Muscle of back (tissue), 11 donors: ENCODE results near the gene SMPD3. TPM values are rescaled to one million over a fixed set of nuclear protein-coding genes. Genes with fewer than 3 reads are reported as not detected.

Experiments used
- DNase-seq, 3 donors: peaks; one replicate each; pipeline versions ENCODE4 v3.0.0 to v3.0.0-alpha.2; 2013
- polyA plus RNA-seq, 10 donors: library from polyadenylated mRNA; unstranded; fragments of 120-200 nt; gene quantifications; one replicate each; pipeline ENCODE4 v1.2.1, GENCODE V29; 2013; ENCODE audit not compliant: insufficient read length in 10 of 10

SMPD3 gene
- polyA plus RNA-seq, 10 donors: 0.54 to 1.5 (median 0.88) TPM

- no peak for DNase-seq
Observed at GRCh38 chr16:68408428-68408827, 39.9 kb downstream of the SMPD3 start.

DNA sequence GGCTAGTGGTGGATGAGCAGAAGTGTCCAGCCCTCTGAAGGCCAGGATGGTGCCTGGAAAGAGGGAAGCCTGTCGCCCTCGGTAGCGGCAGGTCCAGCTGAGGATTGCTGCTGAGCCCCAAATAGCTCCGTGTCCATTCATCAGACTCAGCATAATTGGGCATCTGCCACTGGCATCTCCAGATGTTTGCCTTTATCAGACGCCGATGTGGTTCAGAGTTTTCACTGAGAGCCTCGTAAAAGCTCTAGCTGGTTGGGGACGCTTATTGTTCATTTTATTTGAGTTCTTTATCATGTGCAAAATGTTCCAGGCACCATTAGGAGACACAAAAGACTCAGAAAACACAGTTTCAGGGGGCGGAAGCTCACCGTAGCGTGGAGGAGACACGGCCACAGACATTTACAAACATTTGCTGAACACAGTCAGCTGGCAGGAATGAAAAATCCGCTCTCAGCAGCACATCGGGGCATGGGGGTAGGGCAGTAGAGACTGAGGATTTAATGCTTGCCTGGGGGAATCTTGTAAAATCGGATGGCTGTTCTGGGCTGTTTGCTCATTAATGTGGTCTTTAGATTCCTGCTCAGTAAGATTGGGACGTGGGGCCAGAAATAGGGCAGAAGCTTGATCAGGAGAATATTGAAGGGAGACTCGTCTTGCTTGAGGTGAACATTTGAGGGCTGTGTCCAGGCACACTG, 41.7 kb downstream of the SMPD3 start:
- peak in 1 of 3 donors; percentile 32 for DNase-seq

DNA sequence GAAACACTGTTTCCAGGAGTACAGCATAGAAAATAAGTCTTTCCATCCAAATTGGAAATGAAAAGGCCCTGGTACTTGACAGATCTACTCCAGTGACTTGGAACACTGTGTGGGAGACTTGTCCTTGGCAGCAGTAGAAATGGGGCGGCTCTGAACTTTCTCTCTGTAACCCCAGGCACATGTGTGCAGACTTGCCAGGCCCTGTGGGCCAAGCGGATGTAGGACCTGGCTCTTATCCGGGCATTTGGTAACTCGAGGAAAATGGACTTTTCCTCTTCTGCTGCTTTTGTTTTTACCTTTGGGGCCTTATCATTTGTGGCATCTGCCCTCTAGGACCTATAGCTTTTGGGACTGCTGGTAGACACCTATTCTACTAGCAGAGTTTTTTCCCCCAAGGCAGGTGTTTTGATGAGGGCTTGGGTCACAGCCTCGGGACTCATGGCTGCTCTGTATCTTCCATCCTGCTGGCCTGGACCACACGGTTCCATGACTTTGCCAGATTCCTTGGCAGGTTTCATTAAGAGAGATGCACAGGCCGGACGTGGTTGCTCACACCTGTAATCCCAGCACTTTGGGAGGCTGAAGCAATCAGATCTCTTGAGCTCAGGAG, 43.5 kb downstream of the SMPD3 start:
- DNase-seq: no peak

GRCh38 chr16:68403704-68404103, 44.6 kb downstream of the SMPD3 start:
- DNase-seq: no peak

- no peak for DNase-seq
Observed at GRCh38 chr16:68403177-68403576, 45.1 kb downstream of the SMPD3 start.

- DNase-seq: no peak
Observed at GRCh38 chr16:68402748-68403040, 45.6 kb downstream of the SMPD3 start.

GRCh38 chr16:68401871-68402747, 46.2 kb downstream of the SMPD3 start:
- peak in 1 of 3 donors; percentile 18 for DNase-seq

- DNase-seq: no peak
Observed at GRCh38 chr16:68400924-68401460, 47.3 kb downstream of the SMPD3 start.

GRCh38 chr16:68400083-68400923, 48.0 kb downstream of the SMPD3 start:
- no peak for DNase-seq

DNA sequence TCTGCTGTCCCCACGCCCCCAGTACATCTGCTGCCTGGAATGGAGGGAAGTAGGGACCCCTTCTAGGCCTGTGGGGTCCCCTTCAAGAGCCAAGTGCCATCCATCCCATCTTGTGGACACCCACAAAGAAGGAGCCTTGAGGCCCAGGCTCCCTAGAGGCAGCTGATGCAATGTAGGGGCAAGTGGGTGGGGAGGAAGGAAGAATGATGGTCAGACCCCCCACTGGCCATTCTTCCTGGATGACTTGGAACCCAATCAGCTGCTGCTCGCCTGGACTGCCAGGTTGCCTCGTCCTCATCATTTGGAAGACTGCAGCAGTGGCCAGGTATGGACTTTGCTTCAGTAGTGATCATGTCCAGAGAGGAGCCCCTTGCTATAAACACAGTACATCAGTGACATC, 48.9 kb downstream of the SMPD3 start:
- DNase-seq: no peak

- peak in 1 of 3 donors; percentile 62 for DNase-seq
Observed at GRCh38 chr16:68397710-68398201, 50.6 kb downstream of the SMPD3 start.

DNA sequence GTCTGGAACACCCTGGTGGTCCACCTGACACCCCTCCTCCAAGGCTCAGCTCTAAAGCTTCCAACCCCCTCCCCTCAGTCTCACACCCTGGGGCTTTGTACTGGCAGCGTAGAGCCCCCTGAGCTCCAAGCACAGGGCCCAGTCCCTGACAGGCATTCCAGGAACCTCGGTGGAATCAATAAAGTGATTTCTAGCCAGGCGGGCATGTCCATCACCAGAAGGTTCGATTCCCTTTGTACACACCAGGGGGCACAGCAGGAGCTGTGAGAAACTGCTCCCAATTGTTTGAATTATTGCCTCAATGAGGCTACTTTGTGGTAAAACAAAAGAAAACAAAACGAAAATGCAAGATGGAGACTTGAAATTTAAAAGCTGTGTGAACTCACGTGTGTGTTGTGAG, 51.8 kb downstream of the SMPD3 start:
- peak in 1 of 3 donors; percentile 28 for DNase-seq

DNA sequence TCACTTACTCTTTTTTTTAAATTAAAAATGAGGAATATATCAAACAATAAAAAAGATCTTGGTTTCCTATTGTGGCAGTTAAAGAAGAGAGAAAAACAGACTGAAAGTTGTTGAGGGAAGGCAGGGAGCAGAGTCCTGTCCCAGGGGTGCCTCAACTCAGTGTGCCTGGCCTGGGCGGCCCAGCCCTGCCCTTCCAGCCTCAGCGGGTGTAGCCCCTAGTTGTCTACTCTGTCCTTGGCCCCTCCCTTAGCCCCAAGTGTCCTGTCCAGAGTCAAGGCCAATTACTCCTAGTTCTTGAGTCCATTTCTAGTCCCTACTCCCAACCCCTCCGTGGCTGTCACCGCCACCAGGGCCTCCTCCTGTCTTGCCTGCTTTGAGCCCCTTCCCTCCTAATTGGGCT, 52.5 kb downstream of the SMPD3 start:
- DNase-seq: no peak

- no peak for DNase-seq
Observed at GRCh38 chr16:68395167-68395786, 53.0 kb downstream of the SMPD3 start.

DNA sequence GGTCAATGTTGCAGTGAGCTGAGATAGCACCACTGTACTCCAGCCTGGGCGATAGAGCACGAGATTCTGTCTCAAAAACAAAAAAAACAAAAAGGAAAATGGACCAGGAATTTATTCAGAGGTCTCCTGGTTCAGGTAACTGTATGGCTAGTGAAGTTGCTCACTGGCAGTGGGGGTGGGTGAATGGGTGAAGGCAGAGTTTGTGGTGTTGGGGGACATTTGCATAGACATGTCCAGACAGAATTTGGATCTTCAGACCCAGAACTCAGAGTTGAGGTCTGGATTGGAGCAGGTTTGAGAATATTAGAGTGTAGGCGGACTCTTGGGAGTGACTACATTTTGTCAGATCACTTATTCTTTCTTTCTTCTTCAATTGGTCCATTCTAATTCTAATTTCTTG, 55.0 kb downstream of the SMPD3 start:
- DNase-seq: no peak

GRCh38 chr16:68389750-68390371, 58.4 kb downstream of the SMPD3 start:
- DNase-seq: no peak

DNA sequence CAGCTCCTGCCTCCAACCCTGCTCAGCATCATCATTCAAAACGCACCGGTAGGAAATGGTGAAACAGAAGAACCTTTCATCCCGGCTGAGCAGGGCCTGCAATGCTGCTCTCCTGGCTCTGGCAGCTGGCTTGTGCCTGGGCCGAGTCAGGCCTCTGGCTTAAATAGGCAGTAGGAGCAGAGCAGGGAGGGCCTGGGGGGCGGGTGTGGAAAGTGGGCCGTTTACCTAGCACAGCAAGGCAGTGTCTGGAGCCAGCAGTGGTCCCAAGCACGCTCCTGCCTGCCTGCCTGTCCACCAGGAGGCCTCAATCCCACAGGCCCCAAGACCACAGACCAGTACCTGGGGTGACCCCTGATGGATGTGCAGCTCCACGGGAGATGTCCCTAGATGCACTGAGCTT, 59.3 kb downstream of the SMPD3 start:
- no peak for DNase-seq

DNA sequence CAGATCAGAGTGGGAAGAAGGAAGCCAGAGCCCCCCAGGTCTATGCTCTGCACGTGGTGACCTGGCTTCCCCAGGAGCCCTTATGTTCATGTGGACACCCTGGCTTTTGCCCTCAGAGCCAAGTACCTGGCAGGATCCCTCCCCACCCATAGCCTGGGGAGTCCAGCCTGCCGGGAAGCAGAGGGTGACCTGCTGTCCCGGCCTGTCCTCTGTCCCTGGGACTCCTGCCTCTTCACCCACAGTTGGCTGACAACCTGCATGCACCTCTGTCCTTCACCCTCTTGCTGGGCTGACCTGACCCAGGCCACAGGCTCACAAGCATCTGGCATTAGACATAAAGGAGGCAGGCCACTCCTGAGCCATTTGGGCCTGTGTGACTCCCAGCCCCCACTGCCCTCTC, 60.2 kb downstream of the SMPD3 start:
- no peak for DNase-seq

DNA sequence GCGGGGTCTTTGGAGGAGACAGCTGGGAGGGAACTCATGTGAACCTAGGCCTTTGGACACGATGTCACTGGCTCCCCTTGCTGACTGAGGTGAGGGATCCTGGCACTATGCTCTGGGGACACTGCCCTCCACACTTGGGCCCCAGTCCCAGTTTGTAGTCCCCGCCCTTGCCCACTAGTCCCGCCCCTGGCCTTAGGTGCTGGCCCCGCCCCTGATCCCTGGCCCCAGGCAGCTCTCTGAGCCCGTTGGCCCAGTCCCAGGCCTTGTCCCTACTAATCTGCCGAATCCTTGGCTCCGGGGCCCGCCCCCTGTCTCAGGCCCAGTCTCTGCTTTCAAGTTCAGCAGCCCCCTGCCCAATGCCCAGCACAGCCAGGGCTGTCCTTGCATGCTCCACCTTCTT, 61.0 kb downstream of the SMPD3 start:
- DNase-seq: no peak

DNA sequence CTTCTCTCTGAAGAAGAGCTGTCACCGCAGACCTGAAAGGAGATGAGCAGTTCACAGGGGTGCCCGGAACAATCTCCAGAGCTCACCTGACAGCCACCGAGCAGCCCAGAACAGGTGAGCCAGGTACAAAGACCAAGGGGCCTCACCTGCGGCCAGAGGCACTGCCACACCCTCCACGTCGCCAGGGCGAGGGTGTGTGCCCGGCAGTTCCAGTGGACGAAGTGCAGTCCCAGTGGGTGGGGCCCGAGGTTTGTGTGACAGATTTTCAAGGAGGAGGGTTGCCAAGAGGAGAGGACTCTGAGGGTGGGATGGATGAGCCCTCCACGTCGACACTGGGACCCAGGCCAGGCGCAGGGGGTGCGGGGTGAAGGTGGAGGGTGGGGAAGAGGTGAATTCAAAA, 61.7 kb downstream of the SMPD3 start:
- no peak for DNase-seq

GRCh38 chr16:68385371-68385770, 62.9 kb downstream of the SMPD3 start:
- no peak for DNase-seq
